Smooth muscle cell (in vitro differentiated cells): ENCODE data around the gene USP6NL. TPM values are rescaled to one million over a fixed set of nuclear protein-coding genes. Genes with fewer than 3 reads are reported as not detected.

Source experiments
- DNase-seq: peaks from one replicate; lab custom pipeline; 2025; ENCODE audit not compliant: unreplicated experiment; lab: John Stamatoyannopoulos, UW
- H2AFZ ChIP-seq: fragments of 200-600 bp; sonication (generic); 2 replicates; pipeline ENCODE4 v1.6.0; 2016; ENCODE audit warnings: antibody characterized with exemption, low read depth, mild to moderate bottlenecking
- H3F3A ChIP-seq: fragments of 200-600 bp; sonication (generic); 2 replicates; pipeline ENCODE4 v1.6.0; 2017; ENCODE audit warnings: antibody characterized with exemption, low read depth
- H3K27ac ChIP-seq: fragments of 200-600 bp; sonication (generic); 2 replicates; pipeline ENCODE4 v1.5.1; 2016; ENCODE audit warnings: low read depth, mild to moderate bottlenecking
- H3K27me3 ChIP-seq: fragments of 200-600 bp; sonication (generic); 2 replicates; pipeline ENCODE4 v1.6.1; 2016; ENCODE audit warnings: low read depth, mild to moderate bottlenecking
- H3K36me3 ChIP-seq: fragments of 200-600 bp; sonication (generic); 2 replicates; pipeline ENCODE4 v1.5.1; 2016; ENCODE audit warnings: low read depth
- H3K4me1 ChIP-seq: fragments of 200-600 bp; sonication (generic); 2 replicates; pipeline ENCODE4 v1.5.1; 2016; ENCODE audit warnings: low read depth
- H3K4me2 ChIP-seq: fragments of 200-600 bp; sonication (generic); 2 replicates; pipeline ENCODE4 v1.6.0; 2016; ENCODE audit warnings: mild to moderate bottlenecking
- H3K4me3 ChIP-seq: fragments of 200-600 bp; sonication (generic); 2 replicates; pipeline ENCODE4 v1.5.1; 2016; ENCODE audit warnings: mild to moderate bottlenecking
- H3K79me2 ChIP-seq: fragments of 200-600 bp; sonication (generic); 2 replicates; pipeline ENCODE4 v1.6.0; 2016; ENCODE audit warnings: low read depth, mild to moderate bottlenecking
- H3K9ac ChIP-seq: fragments of 200-600 bp; sonication (generic); 2 replicates; pipeline ENCODE4 v1.6.0; 2016; ENCODE audit warnings: low read depth
- H3K9me3 ChIP-seq: fragments of 200-600 bp; sonication (generic); replicated peaks from 2 replicates; pipeline ENCODE4 v1.5.1; 2016; ENCODE audit warnings: low read depth
- H4K20me1 ChIP-seq: fragments of 200-600 bp; sonication (generic); 2 replicates; pipeline ENCODE4 v1.6.0; 2016; ENCODE audit warnings: low read depth
- WGBS: methylation state at CpG from one replicate; pipeline ENCODE4 v1.1.7; 2016; ENCODE audit warnings: low lambda C conversion rate; 5-methylcytosine and 5-hydroxymethylcytosine counted together
- polyA plus RNA-seq: library from polyadenylated mRNA; unstranded; fragments of >200 nt; fragmentation: Nextera tagmentation; extraction: Ambion mirVana; gene quantifications from 2 replicates; pipeline ENCODE4 v1.2.1, GENCODE V29; 2016
- total RNA-seq: library from RNA; depleted of rRNA; stranded (reverse); fragments of >200 nt; gene quantifications from 2 replicates; pipeline ENCODE4 v1.2.3, GENCODE V29; 2014
- TF ChIP-seq, protein P1 (sequence below): fragments of 200-600 bp; sonication (generic); IDR thresholded peaks from 2 replicates; pipeline ENCODE4 v1.5.1; 2017; ENCODE audit warnings: borderline replicate concordance, mild to moderate bottlenecking, antibody characterized with exemption; ENCODE audit not compliant: insufficient read depth, poor library complexity, severe bottlenecking

Gene USP6NL
- total and polyA plus RNA-seq, 2 experiments from 2014 or later, result 12.0 to 32.8 TPM

- Histone ChIP-seq H3K4me1 (peaks cover under 1% of the 10 kb centered on the region), H2AFZ (no peak overlapping the region), H3F3A (peaks cover 17% of the 10 kb centered on the region), H3K79me2 (peaks cover under 1% of the 10 kb centered on the region), H3K4me2 (no peak overlapping the region), H3K36me3 (no peaks in the 10 kb centered on the region), H3K4me3 (no peak overlapping the region), H3K27me3 (no peaks in the 10 kb centered on the region), H3K9me3 (no peaks in the 10 kb centered on the region), H3K9ac (no peak overlapping the region), H3K27ac (no peak overlapping the region), H4K20me1 (no peaks in the 10 kb centered on the region)
- TF ChIP-seq, protein P1, sequence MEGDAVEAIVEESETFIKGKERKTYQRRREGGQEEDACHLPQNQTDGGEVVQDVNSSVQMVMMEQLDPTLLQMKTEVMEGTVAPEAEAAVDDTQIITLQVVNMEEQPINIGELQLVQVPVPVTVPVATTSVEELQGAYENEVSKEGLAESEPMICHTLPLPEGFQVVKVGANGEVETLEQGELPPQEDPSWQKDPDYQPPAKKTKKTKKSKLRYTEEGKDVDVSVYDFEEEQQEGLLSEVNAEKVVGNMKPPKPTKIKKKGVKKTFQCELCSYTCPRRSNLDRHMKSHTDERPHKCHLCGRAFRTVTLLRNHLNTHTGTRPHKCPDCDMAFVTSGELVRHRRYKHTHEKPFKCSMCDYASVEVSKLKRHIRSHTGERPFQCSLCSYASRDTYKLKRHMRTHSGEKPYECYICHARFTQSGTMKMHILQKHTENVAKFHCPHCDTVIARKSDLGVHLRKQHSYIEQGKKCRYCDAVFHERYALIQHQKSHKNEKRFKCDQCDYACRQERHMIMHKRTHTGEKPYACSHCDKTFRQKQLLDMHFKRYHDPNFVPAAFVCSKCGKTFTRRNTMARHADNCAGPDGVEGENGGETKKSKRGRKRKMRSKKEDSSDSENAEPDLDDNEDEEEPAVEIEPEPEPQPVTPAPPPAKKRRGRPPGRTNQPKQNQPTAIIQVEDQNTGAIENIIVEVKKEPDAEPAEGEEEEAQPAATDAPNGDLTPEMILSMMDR, result no peak
- DNase-seq, result no peak
These were observed 3.9 kb upstream of the USP6NL start for GRCh38 chr10:11615396-11615795.

- peak overlapping the region; percentile 89 for H3K4me3 ChIP-seq
- H3K27ac ChIP-seq, result peak overlapping the region; percentile 50
- peaks cover 30% of the 10 kb centered on the region for H4K20me1 ChIP-seq
- H3F3A ChIP-seq, result peaks cover 28% of the 10 kb centered on the region
- DNase-seq, result no peak
- H3K4me2 ChIP-seq, result peak overlapping the region; percentile 95
- H3K79me2 ChIP-seq, result peaks cover 32% of the 10 kb centered on the region
- H2AFZ ChIP-seq, result peak overlapping the region; percentile 44
- TF ChIP-seq, protein P1, result no peak
- no peaks in the 10 kb centered on the region for H3K9me3 ChIP-seq
- 55% methylated on average over 11 of the region's 11 CpGs for WGBS
- H3K4me1 ChIP-seq, result peaks cover 19% of the 10 kb centered on the region
- no peak overlapping the region for H3K9ac ChIP-seq
- H3K27me3 ChIP-seq, result no peaks in the 10 kb centered on the region
- no peaks in the 10 kb centered on the region for H3K36me3 ChIP-seq
These were observed 861 bp upstream of the USP6NL start for GRCh38 chr10:11612021-11613001.

DNA sequence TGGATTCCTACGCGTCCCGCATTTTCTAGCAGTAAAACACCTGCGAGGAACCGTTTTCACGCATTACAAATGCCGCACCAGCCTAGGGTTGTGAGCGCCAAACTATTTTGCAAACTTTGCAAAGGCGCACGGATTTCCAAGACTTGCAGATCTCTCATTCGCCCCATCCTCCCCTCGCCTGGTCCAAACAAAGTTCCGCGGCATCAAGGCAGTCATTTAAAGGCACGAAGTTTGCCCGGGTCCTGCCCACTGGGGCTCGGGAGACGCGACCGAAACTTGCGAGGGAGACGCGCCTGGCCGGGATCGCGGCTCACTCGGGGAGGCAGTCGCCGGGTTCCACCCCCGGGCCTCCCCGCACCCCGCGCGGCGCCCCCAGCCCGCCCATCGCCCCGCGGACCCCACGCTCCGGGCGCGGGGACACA is 613 bp downstream of the USP6NL start:
- H3K4me1 ChIP-seq, result peaks cover 19% of the 10 kb centered on the region
- H4K20me1 ChIP-seq, result peaks cover 43% of the 10 kb centered on the region
- 1% methylated on average over 21 of the region's 43 CpGs for WGBS
- TF ChIP-seq, protein P1, result no peak
- peak overlapping the region; percentile 95 for H3K4me2 ChIP-seq
- peaks cover 47% of the 10 kb centered on the region for H3K79me2 ChIP-seq
- no peaks in the 10 kb centered on the region for H3K27me3 ChIP-seq
- H3F3A ChIP-seq, result peaks cover 28% of the 10 kb centered on the region
- H3K27ac ChIP-seq, result peak overlapping the region; percentile 68
- DNase-seq, result no peak
- peak overlapping the region; percentile 87 for H2AFZ ChIP-seq
- H3K4me3 ChIP-seq, result peak overlapping the region; percentile 89
- H3K36me3 ChIP-seq, result no peaks in the 10 kb centered on the region
- no peaks in the 10 kb centered on the region for H3K9me3 ChIP-seq
- peak overlapping the region; percentile 93 for H3K9ac ChIP-seq
